Measurements from ENCODE around the gene NPS. TPM values are rescaled to one million over a fixed set of nuclear protein-coding genes. Genes with fewer than 3 reads are reported as not detected.

Gene NPS
- total and polyA plus RNA-seq, 10 donors, result not detected

- no peak overlapping the region for H3K27ac ChIP-seq
Observed at GRCh38 chr10:127526161-127526560, 22.9 kb upstream of the NPS start.

DNA sequence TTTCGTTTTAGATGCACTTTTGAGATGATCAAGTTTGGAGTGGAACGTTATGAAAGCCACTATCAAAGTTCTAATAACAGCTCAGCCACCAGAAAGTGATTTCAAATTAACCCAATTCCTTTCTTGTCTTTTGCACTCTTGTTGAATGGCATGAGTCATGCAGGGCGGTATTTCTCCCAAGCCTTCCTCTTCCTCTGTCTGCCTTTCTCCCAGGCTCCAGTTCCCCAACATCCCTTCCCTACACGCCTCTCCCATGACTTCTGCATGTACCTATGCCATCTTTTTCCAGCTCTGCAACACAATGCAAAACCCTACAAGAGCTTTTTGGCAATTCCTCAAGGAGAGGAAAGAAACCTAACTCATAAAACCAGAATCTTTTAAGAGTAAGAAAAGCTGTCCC lies 21.8 kb upstream of the NPS start:
- no peak for TF ChIP-seq POLR2AphosphoS5 (IDR thresholded peaks at IDR 0.05)
- no peak for TF ChIP-seq CTCF (IDR thresholded peaks at IDR 0.05 in 8 of 11, conservative IDR thresholded peaks at IDR 0.05 in 3 of 11)
- TF ChIP-seq POLR2A (IDR thresholded peaks at IDR 0.05), result no peak
- intact Hi-C loops (cut with DNase I; ENCODE audit: low total_unique reads), result no loop called here

More at GRCh38 chr10:127526161-127526560, 22.9 kb upstream of the NPS start:
- 75 to 87% (median 81%) methylated on average over 4 of the region's 4 CpGs for WGBS, 5 donors
- Histone ChIP-seq H3K27me3 (replicated peaks in 1 of 7) (no peaks in the 10 kb centered on the region), H3K36me3 (no peaks in the 10 kb centered on the region), H3K9me3 (no peaks in the 10 kb centered on the region), H3K4me1 (no peaks in the 10 kb centered on the region), H3K4me3 (no peak overlapping the region)
- TF ChIP-seq POLR2A (IDR thresholded peaks at IDR 0.05), result no peak
- TF ChIP-seq CTCF (IDR thresholded peaks at IDR 0.05 in 8 of 11, conservative IDR thresholded peaks at IDR 0.05 in 3 of 11), result no peak
- no peak for TF ChIP-seq POLR2AphosphoS5 (IDR thresholded peaks at IDR 0.05)
- intact Hi-C loops (cut with DNase I; ENCODE audit: low total_unique reads), result no loop called here
- DNase-seq, result no peak

DNA sequence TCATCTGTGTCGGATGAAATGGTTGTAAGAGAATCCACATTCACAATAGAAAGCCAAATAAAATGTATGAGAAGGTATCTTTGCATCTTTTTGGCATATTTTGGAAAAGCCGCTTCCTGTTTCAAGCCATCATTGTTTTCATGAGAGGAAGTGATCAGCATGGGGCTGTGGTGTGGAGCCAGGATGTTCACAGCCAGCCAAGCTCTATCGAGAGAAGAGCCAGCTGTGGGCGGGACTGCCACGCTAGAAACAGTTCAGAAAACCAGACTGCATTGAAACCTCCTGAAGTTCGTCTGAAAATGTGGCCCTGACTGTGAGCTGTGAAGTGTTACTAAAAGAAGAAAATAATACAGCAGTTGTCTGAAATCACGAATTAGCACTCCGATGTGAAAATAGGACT lies 21.2 kb upstream of the NPS start:
- intact Hi-C loops (cut with DNase I; ENCODE audit: low total_unique reads), result no loop called here
- H3K36me3 ChIP-seq, result no peaks in the 10 kb centered on the region
- 60 to 67% (median 61%) methylated on average over 8 of the region's 8 CpGs for WGBS, 5 donors
- H3K4me1 ChIP-seq, result no peaks in the 10 kb centered on the region
- no peaks in the 10 kb centered on the region for H3K9me3 ChIP-seq
- H3K4me3 ChIP-seq, result no peak overlapping the region
- DNase-seq, result no peak
- no peaks in the 10 kb centered on the region for H3K27me3 ChIP-seq (replicated peaks in 1 of 7)
- TF ChIP-seq POLR2A (IDR thresholded peaks at IDR 0.05), result no peak
- no peak for TF ChIP-seq POLR2AphosphoS5 (IDR thresholded peaks at IDR 0.05)
- TF ChIP-seq CTCF (IDR thresholded peaks at IDR 0.05 in 8 of 11, conservative IDR thresholded peaks at IDR 0.05 in 3 of 11), result no peak
- no peak overlapping the region for H3K27ac ChIP-seq

More for the DNA sequence above, 21.8 kb upstream of the NPS start:
- H3K27me3 ChIP-seq (replicated peaks in 1 of 7), result no peaks in the 10 kb centered on the region
- WGBS, 5 donors, result 70 to 79% (median 76%) methylated on average over 4 of the region's 4 CpGs
- H3K36me3 ChIP-seq, result no peaks in the 10 kb centered on the region
- H3K4me3 ChIP-seq, result no peak overlapping the region
- no peaks in the 10 kb centered on the region for H3K9me3 ChIP-seq
- no peak overlapping the region for H3K27ac ChIP-seq
- no peak for DNase-seq
- no peaks in the 10 kb centered on the region for H3K4me1 ChIP-seq

DNA sequence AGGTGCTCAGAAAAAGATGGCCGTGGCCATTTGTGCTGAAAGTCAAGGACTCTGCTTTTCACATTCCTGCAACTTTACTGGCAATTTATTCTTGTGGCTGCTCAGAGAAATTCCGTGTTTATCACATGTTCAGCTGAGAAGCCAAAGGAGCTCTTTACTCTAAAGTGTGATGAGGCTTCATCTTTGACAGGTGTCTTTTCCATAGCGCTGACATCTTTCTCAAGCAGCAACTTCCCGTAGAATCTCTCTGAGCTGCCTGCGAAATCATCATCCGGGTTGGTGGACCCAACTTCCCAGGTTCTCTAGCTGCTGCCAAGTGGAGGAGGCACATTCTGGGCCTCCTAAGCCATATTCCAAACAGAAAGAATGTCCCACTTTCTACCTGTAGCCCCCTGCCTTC lies 16.9 kb upstream of the NPS start:
- 82 to 94% (median 91%) methylated on average over 6 of the region's 6 CpGs for WGBS, 5 donors
- Histone ChIP-seq H3K4me3 (no peak overlapping the region), H3K27me3 (replicated peaks in 1 of 7) (no peaks in the 10 kb centered on the region), H3K36me3 (no peaks in the 10 kb centered on the region), H3K27ac (no peak overlapping the region), H3K9me3 (no peaks in the 10 kb centered on the region), H3K4me1 (no peaks in the 10 kb centered on the region)
- DNase-seq, result no peak
- TF ChIP-seq CTCF (IDR thresholded peaks at IDR 0.05 in 8 of 11, conservative IDR thresholded peaks at IDR 0.05 in 3 of 11), result no peak
- no peak for TF ChIP-seq POLR2AphosphoS5 (IDR thresholded peaks at IDR 0.05)
- no peak for TF ChIP-seq POLR2A (IDR thresholded peaks at IDR 0.05)
- intact Hi-C loops (cut with DNase I; ENCODE audit: low total_unique reads), result no loop called here

Measured in spleen (tissue), 11 donors.